Neural progenitor cell (in vitro differentiated cells): Measurements from ENCODE around the gene GOLGA7B. TPM values are rescaled to one million over a fixed set of nuclear protein-coding genes. Genes with fewer than 3 reads are reported as not detected.

Source experiments
- DNase-seq: peaks from one replicate; pipeline ENCODE4 v3.0.0-alpha.2; 2016; ENCODE audit warnings: low spot score
- H2AFZ ChIP-seq: fragments of 200-600 bp; sonication (generic); replicated peaks from 2 replicates; pipeline ENCODE4 v1.6.1; 2016; ENCODE audit warnings: antibody characterized with exemption
- H3F3A ChIP-seq: fragments of 200-600 bp; sonication (generic); 2 replicates; pipeline ENCODE4 v1.6.1; 2016; ENCODE audit warnings: antibody characterized with exemption, low read depth
- H3K27ac ChIP-seq: fragments of 200-600 bp; sonication (generic); 2 replicates; pipeline ENCODE4 v1.5.1; 2016; ENCODE audit warnings: mild to moderate bottlenecking
- H3K27me3 ChIP-seq: fragments of 200-600 bp; sonication (generic); 2 replicates; pipeline ENCODE4 v1.6.1; 2016; ENCODE audit warnings: mild to moderate bottlenecking, moderate library complexity
- H3K36me3 ChIP-seq: fragments of 200-600 bp; sonication (generic); 2 replicates; pipeline ENCODE4 v1.5.1; 2016
- H3K4me1 ChIP-seq: fragments of 200-600 bp; sonication (generic); 2 replicates; pipeline ENCODE4 v1.6.1; 2016; ENCODE audit warnings: mixed run types
- H3K4me2 ChIP-seq: fragments of 200-600 bp; sonication (generic); 2 replicates; pipeline ENCODE4 v1.6.1; 2016
- H3K4me3 ChIP-seq: fragments of 200-600 bp; sonication (generic); 2 replicates; pipeline ENCODE4 v1.5.1; 2016
- H3K79me2 ChIP-seq: fragments of 200-600 bp; sonication (generic); 2 replicates; pipeline ENCODE4 v1.6.1; 2016; ENCODE audit warnings: low read depth
- H3K9ac ChIP-seq: fragments of 200-600 bp; sonication (generic); 2 replicates; pipeline ENCODE4 v1.6.1; 2016
- H3K9me3 ChIP-seq: fragments of 200-600 bp; sonication (generic); 2 replicates; pipeline ENCODE4 v1.5.1; 2016; ENCODE audit warnings: low read depth
- H4K20me1 ChIP-seq: fragments of 200-600 bp; sonication (generic); 2 replicates; pipeline ENCODE4 v1.6.1; 2016; ENCODE audit warnings: low read depth
- H3K27ac Mint-ChIP-seq: 3 replicates; pipeline ENCODE4 v1.8.0; 2021; ENCODE audit warnings: mixed read lengths
- H3K27me3 Mint-ChIP-seq: 2 replicates; pipeline ENCODE4 v1.8.0; 2022; ENCODE audit warnings: low read depth, mild to moderate bottlenecking, inconsistent platforms, moderate library complexity, mixed read lengths; ENCODE audit not compliant: insufficient read depth
- H3K36me3 Mint-ChIP-seq: 3 replicates; pipeline ENCODE4 v1.8.0; 2021; ENCODE audit warnings: mixed read lengths
- H3K4me1 Mint-ChIP-seq: 3 replicates; pipeline ENCODE4 v1.8.0; 2021; ENCODE audit warnings: mixed read lengths
- H3K4me3 Mint-ChIP-seq: 3 replicates; pipeline ENCODE4 v1.8.0; 2021; ENCODE audit warnings: mild to moderate bottlenecking, moderate library complexity, mixed read lengths
- H3K9me3 Mint-ChIP-seq: 3 replicates; pipeline ENCODE4 v1.8.0; 2020; ENCODE audit warnings: mixed read lengths
- EZH2 ChIP-seq: fragments of 200-600 bp; sonication (generic); IDR thresholded peaks from 2 replicates; pipeline ENCODE4 v1.6.1; 2017; ENCODE audit warnings: antibody characterized with exemption, mild to moderate bottlenecking, moderate library complexity
- EZH2phosphoT487 ChIP-seq: fragments of 200-600 bp; sonication (generic); IDR thresholded peaks from 2 replicates; pipeline ENCODE4 v1.6.1; 2017; ENCODE audit warnings: antibody characterized with exemption
- total RNA-seq: library from RNA; depleted of rRNA; stranded (reverse); fragments of >200 nt; gene quantifications from 2 replicates; pipeline ENCODE4 v1.2.3, GENCODE V29; 2015; ENCODE audit warnings: low replicate concordance
- TF ChIP-seq, protein P1 (sequence below): fragments of 200-600 bp; sonication (generic); IDR thresholded peaks from 2 replicates; pipeline ENCODE4 v1.5.1; 2017; ENCODE audit warnings: antibody characterized with exemption, mild to moderate bottlenecking

Gene GOLGA7B
- total RNA-seq, 1 donor from 2014 or later, result not detected

DNA sequence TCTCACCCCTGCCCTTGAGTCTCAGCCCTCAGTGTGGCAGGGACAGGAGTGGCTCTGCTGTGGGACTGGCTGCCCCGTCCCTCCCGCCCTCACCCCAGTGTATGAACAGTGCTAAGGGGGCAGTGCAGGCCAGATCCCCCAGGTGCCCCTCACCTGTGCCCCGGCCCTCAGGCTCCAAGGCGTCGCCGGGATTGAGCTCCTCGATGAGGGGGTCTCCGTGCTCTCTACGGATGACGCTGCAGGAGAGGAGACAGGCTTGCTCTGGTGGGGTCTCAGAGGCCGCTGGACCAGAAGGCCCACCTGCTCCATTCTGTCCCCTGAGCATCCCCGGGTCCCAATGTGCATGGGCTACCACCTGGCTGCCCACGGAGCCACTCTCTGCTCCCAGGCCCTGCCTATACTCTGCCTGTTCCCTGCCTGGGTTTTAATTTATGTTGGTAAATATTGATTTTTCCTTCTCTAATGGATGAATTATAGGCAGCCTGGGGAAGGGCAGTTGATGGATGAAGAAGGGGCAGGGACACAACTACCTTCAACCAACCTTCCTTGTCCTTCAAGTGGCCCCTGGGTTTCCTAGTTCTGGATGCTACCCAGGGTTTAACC is 47.2 kb downstream of the GOLGA7B start:
- no peaks in the 10 kb centered on the region for H3F3A ChIP-seq
- H3K36me3 Mint-ChIP-seq, result no peaks in the 10 kb centered on the region
- no peak overlapping the region for H3K9ac ChIP-seq
- no peak overlapping the region for H2AFZ ChIP-seq
- no peak overlapping the region for H3K27ac Mint-ChIP-seq
- no peaks in the 10 kb centered on the region for H3K36me3 ChIP-seq
- no peak overlapping the region for H3K4me2 ChIP-seq
- H3K4me1 ChIP-seq, result peaks cover 2% of the 10 kb centered on the region
- H3K79me2 ChIP-seq, result no peaks in the 10 kb centered on the region
- H3K4me1 Mint-ChIP-seq, result no peaks in the 10 kb centered on the region
- H3K27me3 Mint-ChIP-seq, result no peaks in the 10 kb centered on the region
- H3K9me3 ChIP-seq, result no peaks in the 10 kb centered on the region
- H3K4me3 ChIP-seq, result no peak overlapping the region
- TF ChIP-seq EZH2, result no peak
- no peaks in the 10 kb centered on the region for H4K20me1 ChIP-seq
- H3K27ac ChIP-seq, result no peak overlapping the region
- no peaks in the 10 kb centered on the region for H3K27me3 ChIP-seq
- no peak overlapping the region for H3K4me3 Mint-ChIP-seq
- H3K9me3 Mint-ChIP-seq, result no peaks in the 10 kb centered on the region
- no peak for DNase-seq

DNA sequence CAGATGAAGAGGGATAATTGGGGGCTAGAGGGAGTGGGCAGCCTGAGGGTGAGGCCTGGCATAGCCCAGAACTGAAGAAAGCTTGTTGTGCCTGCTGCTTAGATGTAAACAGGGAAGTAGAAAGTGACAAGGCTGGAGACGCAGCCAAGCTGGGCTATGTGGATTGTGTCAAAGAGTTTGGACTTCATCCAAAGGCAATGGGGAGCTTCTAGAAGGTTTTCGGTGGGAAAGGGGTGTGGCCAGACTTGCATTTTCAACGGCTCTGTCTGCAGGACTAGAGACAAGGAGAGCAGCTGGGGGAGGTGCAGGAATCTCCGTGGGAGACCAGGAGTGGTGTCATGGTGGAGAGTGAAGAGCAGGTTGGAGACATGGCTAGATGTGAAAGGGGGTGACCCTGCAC is 48.8 kb downstream of the GOLGA7B start:
- Histone ChIP-seq H3F3A (no peaks in the 10 kb centered on the region), H3K27me3 (no peaks in the 10 kb centered on the region), H3K27ac (no peak overlapping the region), H3K4me3 (no peak overlapping the region), H4K20me1 (no peaks in the 10 kb centered on the region), H3K9me3 (no peaks in the 10 kb centered on the region), H3K36me3 (no peaks in the 10 kb centered on the region), H3K4me2 (no peak overlapping the region), H2AFZ (no peak overlapping the region), H3K9ac (no peak overlapping the region), H3K4me1 (peaks cover 6% of the 10 kb centered on the region), H3K79me2 (no peaks in the 10 kb centered on the region)
- Mint-ChIP-seq H3K4me1 (no peaks in the 10 kb centered on the region), H3K27ac (no peak overlapping the region), H3K27me3 (peaks cover 3% of the 10 kb centered on the region), H3K4me3 (no peak overlapping the region), H3K36me3 (no peaks in the 10 kb centered on the region), H3K9me3 (no peaks in the 10 kb centered on the region)
- no peak for TF ChIP-seq EZH2
- TF ChIP-seq, protein P1, sequence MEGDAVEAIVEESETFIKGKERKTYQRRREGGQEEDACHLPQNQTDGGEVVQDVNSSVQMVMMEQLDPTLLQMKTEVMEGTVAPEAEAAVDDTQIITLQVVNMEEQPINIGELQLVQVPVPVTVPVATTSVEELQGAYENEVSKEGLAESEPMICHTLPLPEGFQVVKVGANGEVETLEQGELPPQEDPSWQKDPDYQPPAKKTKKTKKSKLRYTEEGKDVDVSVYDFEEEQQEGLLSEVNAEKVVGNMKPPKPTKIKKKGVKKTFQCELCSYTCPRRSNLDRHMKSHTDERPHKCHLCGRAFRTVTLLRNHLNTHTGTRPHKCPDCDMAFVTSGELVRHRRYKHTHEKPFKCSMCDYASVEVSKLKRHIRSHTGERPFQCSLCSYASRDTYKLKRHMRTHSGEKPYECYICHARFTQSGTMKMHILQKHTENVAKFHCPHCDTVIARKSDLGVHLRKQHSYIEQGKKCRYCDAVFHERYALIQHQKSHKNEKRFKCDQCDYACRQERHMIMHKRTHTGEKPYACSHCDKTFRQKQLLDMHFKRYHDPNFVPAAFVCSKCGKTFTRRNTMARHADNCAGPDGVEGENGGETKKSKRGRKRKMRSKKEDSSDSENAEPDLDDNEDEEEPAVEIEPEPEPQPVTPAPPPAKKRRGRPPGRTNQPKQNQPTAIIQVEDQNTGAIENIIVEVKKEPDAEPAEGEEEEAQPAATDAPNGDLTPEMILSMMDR, result no peak
- TF ChIP-seq EZH2phosphoT487, result no peak
- DNase-seq, result no peak

DNA sequence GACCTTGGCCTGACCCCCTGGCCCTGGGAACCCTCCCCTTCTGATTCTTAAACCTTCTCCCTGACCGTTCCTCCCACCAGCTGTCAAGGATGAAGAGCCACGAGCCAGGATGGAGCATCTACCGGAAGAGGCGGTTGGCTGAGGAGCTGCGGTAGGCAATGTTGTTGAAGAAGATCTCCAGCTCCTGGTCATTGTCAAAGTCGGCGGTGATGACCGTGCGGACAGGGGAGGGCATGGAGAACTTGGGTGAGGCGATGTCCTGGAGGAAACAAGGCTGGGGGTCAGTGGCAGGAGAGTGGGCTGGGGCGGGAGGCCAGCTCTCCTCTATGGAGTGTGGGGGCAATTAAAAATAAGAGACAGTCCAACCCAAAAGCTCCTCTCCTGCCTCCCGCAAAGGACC is 51.7 kb downstream of the GOLGA7B start:
- Histone ChIP-seq H3K36me3 (no peaks in the 10 kb centered on the region), H3K79me2 (no peaks in the 10 kb centered on the region), H3K4me3 (no peak overlapping the region), H3K9me3 (no peaks in the 10 kb centered on the region), H3K27ac (no peak overlapping the region), H3K27me3 (no peaks in the 10 kb centered on the region), H3F3A (no peaks in the 10 kb centered on the region), H4K20me1 (no peaks in the 10 kb centered on the region), H2AFZ (no peak overlapping the region), H3K4me1 (peaks cover 11% of the 10 kb centered on the region), H3K4me2 (no peak overlapping the region), H3K9ac (no peak overlapping the region)
- H3K36me3 Mint-ChIP-seq, result no peaks in the 10 kb centered on the region
- TF ChIP-seq EZH2 (no peak), EZH2phosphoT487 (no peak)
- TF ChIP-seq, protein P1, result no peak
- H3K27ac Mint-ChIP-seq, result no peak overlapping the region
- peaks cover 7% of the 10 kb centered on the region for H3K27me3 Mint-ChIP-seq
- H3K4me3 Mint-ChIP-seq, result no peak overlapping the region
- no peaks in the 10 kb centered on the region for H3K9me3 Mint-ChIP-seq
- DNase-seq, result no peak
- H3K4me1 Mint-ChIP-seq, result peaks cover 2% of the 10 kb centered on the region

DNA sequence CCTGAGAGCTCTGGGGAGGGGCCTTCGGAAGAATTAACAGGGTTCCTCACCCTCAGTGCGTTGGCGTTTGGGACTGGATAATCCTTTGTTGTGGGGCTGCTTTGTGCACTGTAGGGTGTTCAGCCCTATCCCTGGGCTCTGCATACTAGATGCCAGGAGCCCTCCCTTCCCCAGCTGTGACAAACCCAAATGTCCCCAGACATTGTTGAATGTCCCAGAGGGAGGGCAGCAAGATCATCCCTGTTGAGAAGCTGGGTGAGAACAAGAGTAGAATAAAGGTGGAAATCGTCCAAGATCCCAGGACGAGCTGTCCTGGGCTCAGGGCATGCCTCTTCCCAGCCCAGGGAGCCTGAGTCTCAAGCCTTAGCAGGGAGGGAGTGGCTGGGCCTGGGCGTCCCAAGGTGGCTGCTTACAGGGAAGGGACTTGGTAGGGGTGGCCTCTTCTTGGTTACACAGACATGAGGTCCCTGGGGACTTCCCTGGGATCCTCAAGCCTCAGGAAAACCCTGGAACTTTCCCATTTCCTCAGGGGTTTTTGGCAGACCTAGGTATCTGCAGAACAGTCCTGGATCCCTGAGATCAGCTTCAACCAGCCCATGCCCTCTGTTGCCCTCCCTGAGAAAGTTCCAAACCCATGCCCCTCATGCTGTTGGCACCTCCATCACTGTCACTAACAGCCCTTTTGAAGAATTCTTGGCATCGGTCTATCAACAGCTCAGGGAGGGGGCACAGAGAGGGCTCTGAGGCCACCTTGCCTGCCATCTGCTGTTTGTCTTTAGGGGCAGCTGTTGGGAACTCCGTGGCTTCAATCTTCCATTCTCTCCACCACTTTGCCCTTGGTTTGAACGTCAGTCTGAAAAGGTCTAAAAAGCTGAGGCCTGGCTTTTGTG is 53.7 kb downstream of the GOLGA7B start:
- Histone ChIP-seq H3K27me3 (no peaks in the 10 kb centered on the region), H3K4me3 (no peak overlapping the region), H4K20me1 (no peaks in the 10 kb centered on the region), H2AFZ (no peak overlapping the region), H3F3A (no peaks in the 10 kb centered on the region), H3K27ac (no peak overlapping the region), H3K79me2 (no peaks in the 10 kb centered on the region), H3K9me3 (no peaks in the 10 kb centered on the region), H3K9ac (no peak overlapping the region), H3K4me1 (peaks cover 11% of the 10 kb centered on the region), H3K36me3 (no peaks in the 10 kb centered on the region), H3K4me2 (no peak overlapping the region)
- peaks cover 7% of the 10 kb centered on the region for H3K27me3 Mint-ChIP-seq
- peak; percentile 30 for DNase-seq
- H3K27ac Mint-ChIP-seq, result no peak overlapping the region
- peaks cover 2% of the 10 kb centered on the region for H3K4me1 Mint-ChIP-seq
- H3K36me3 Mint-ChIP-seq, result no peaks in the 10 kb centered on the region
- TF ChIP-seq EZH2phosphoT487 (no peak), EZH2 (no peak)
- TF ChIP-seq, protein P1, result no peak
- H3K9me3 Mint-ChIP-seq, result no peaks in the 10 kb centered on the region
- no peak overlapping the region for H3K4me3 Mint-ChIP-seq
